Measurements from ENCODE around the gene MADD. TPM values are rescaled to one million over a fixed set of nuclear protein-coding genes. Genes with fewer than 3 reads are reported as not detected.
"Not testable (repeated sequence)": the region's sequence is repeated elsewhere in the genome, so short reads cannot be mapped to it uniquely, and the experiment has no call there.

The MADD gene
- total RNA-seq, 1 donor from 2014 or later, result 9.0 TPM

- TF ChIP-seq, protein P1, sequence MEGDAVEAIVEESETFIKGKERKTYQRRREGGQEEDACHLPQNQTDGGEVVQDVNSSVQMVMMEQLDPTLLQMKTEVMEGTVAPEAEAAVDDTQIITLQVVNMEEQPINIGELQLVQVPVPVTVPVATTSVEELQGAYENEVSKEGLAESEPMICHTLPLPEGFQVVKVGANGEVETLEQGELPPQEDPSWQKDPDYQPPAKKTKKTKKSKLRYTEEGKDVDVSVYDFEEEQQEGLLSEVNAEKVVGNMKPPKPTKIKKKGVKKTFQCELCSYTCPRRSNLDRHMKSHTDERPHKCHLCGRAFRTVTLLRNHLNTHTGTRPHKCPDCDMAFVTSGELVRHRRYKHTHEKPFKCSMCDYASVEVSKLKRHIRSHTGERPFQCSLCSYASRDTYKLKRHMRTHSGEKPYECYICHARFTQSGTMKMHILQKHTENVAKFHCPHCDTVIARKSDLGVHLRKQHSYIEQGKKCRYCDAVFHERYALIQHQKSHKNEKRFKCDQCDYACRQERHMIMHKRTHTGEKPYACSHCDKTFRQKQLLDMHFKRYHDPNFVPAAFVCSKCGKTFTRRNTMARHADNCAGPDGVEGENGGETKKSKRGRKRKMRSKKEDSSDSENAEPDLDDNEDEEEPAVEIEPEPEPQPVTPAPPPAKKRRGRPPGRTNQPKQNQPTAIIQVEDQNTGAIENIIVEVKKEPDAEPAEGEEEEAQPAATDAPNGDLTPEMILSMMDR (IDR thresholded peaks at IDR 0.05; ENCODE audit: insufficient read depth, low read length, severe bottlenecking), result no peak
- FAIRE-seq (peak; percentile 23), DNase-seq (ENCODE audit: low read depth) (no peak)
- Histone ChIP-seq H3K4me3 (ENCODE audit: low read depth, low read length) (no peak overlapping the region), H3K27me3 (ENCODE audit: control insufficient read depth, insufficient read depth, low read length) (peaks cover under 1% of the 10 kb centered on the region), H3K36me3 (ENCODE audit: control insufficient read depth, insufficient read depth, low read length) (peaks cover 2% of the 10 kb centered on the region)
These were observed 64.0 kb downstream of the MADD start for GRCh38 chr11:47333886-47334443.

DNA sequence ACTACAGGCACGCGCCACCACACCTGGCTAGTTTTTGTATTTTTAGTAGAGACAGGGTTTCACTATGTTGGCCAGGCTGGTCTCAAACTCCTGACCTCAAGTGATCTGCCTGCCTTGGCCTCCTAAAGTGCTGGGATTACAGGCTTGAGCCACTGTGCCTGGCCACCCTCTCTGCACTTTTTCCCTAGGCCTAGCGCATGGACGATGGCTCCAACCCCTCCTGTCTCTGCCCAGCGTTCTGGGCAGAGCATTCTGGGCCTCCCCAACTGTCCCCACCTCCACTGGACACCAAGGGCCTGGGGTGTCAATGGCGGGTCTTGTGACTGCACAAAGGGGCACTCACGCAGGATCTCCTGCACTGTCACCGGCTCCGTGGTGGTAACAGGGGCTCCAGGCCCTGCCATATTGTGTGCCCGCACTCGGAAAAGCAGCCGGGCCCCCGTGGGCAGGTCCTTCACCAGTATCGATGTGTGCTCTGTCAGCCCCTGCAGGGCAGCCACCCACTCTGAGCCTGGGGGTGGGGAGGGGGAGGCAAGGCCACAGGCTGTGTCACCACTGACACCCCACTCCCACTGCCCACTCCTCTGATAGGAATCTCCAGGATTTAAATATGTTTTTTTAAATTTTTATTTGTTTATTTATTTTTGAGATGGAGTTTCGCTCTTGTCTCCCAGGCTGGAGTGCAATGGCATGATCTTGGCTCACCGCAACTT is 64.9 kb downstream of the MADD start:
- H3K36me3 ChIP-seq (ENCODE audit: control insufficient read depth, insufficient read depth, low read length); FAIRE-seq; H3K27me3 ChIP-seq (ENCODE audit: control insufficient read depth, insufficient read depth, low read length); DNase-seq (ENCODE audit: low read depth); H3K4me3 ChIP-seq (ENCODE audit: low read depth, low read length): not testable (repeated sequence)

DNA sequence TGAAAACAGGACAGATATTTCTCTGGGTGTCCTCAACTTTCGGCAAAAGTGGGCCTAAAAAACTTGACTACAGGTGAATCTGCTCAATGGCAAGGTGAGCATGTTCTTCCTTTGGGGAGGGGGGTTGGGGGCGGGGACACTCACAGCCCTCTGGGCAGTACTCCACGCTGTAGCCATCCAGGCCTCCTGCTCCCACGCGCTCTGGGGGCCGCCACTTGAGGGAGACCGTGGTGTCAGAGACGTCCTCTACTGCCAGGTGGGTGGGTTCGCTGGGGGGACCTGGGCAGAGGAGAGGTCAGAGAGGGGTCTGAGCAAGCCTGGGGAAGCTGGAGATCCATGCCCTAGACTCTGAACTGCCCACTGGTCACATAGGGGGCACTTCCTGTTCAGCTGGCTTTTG is 65.8 kb downstream of the MADD start:
- Histone ChIP-seq H3K27me3 (ENCODE audit: control insufficient read depth, insufficient read depth, low read length) (peaks cover 2% of the 10 kb centered on the region), H3K4me3 (ENCODE audit: low read depth, low read length) (no peak overlapping the region), H3K36me3 (ENCODE audit: control insufficient read depth, insufficient read depth, low read length) (no peaks in the 10 kb centered on the region)
- FAIRE-seq (no peak), DNase-seq (ENCODE audit: low read depth) (no peak)
- TF ChIP-seq, protein P1 (IDR thresholded peaks at IDR 0.05; ENCODE audit: insufficient read depth, low read length, severe bottlenecking), result no peak

DNA sequence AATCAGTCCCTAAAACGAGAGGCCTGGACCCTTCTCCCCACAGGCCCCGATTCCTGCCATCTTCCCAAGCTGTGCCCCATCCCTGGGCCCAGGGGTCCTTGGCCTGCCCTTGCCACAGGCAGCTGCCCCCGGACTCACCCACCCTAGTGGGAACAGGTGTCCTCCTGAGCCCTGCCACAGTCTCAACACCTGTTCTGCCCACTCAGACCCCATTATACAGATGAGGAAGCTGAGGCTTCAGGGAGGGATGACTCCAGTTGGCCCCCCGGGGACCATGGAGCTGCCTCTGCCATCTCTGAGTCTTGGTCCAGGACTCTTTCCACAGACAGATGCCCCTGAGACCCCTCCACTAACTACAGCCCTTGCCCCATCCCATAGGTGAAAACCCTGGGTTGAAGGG is 66.7 kb downstream of the MADD start:
- TF ChIP-seq, protein P1 (IDR thresholded peaks at IDR 0.05; ENCODE audit: insufficient read depth, low read length, severe bottlenecking), result no peak
- FAIRE-seq, result no peak
- no peak for DNase-seq (ENCODE audit: low read depth)
- Histone ChIP-seq H3K4me3 (ENCODE audit: low read depth, low read length) (no peak overlapping the region), H3K36me3 (ENCODE audit: control insufficient read depth, insufficient read depth, low read length) (no peaks in the 10 kb centered on the region), H3K27me3 (ENCODE audit: control insufficient read depth, insufficient read depth, low read length) (peaks cover 2% of the 10 kb centered on the region)

DNA sequence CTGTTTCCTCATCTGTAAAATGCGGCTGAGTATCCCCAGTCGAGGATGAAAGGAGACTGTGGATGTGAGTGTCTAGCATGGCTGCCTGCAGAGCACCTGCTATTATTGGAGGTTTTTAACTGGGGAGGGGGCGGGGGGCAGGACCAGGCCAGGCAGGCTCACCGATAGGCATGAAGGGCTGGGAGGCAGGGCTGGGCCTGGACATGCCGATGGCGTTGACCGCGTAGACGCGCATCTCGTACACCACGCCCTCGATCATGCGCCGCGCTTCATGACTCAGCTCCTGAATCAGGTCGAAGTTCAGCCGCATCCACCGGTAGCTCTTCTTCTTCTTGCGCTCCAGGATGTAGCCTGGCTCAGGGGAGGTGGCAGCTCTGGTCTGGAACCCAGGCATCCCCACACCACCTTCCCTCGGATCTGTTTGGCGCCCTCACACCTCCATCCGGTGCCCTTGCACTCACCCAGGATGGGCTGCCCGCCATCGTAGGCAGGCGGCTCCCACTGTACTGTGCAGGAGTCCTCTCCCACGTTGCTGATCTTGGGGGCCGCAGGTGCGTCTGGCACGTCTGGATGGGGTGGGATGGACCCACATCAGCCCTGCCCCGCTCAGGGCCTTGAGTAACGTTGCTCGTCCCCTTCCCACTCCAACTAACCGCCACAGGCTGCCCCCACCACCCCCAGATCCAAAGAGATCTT is 67.4 kb downstream of the MADD start:
- no peaks in the 10 kb centered on the region for H3K36me3 ChIP-seq (ENCODE audit: control insufficient read depth, insufficient read depth, low read length)
- peaks cover 2% of the 10 kb centered on the region for H3K27me3 ChIP-seq (ENCODE audit: control insufficient read depth, insufficient read depth, low read length)
- FAIRE-seq (no peak), DNase-seq (ENCODE audit: low read depth) (no peak)
- H3K4me3 ChIP-seq (ENCODE audit: low read depth, low read length), result no peak overlapping the region
- TF ChIP-seq, protein P1 (IDR thresholded peaks at IDR 0.05; ENCODE audit: insufficient read depth, low read length, severe bottlenecking), result no peak
